DMS53 treated with DMSO at 0.1 percent for 48 hours (cell line): ENCODE results near the gene AGAP2.
"Not testable (repeated sequence)": the region's sequence is repeated elsewhere in the genome, so short reads cannot be mapped to it uniquely, and the experiment has no call there.

Source experiments
- DNase-seq: peaks from one replicate; lab custom pipeline; 2025; ENCODE audit not compliant: unreplicated experiment; lab: John Stamatoyannopoulos, UW

Gene AGAP2

DNA sequence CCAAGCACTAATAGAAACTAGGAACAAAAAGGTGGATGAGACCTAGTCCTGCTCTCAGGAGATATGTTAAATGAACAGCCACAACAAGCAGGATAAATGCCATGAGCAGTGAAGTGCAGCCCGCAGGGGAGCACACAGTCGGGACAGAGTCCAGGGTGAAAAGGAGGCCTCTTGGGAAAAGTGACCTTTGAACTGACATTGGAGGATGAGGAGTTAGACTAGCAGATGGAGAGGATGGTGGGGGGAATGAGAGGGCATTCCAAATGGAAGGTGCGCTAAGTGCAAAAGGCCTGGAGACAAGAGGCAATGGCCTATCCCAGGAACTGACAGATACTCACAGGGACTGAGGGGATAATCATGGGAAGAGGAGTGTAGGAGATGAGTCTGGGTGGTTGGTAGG, 40.1 kb downstream of the AGAP2 start:
- no peak for DNase-seq

DNA sequence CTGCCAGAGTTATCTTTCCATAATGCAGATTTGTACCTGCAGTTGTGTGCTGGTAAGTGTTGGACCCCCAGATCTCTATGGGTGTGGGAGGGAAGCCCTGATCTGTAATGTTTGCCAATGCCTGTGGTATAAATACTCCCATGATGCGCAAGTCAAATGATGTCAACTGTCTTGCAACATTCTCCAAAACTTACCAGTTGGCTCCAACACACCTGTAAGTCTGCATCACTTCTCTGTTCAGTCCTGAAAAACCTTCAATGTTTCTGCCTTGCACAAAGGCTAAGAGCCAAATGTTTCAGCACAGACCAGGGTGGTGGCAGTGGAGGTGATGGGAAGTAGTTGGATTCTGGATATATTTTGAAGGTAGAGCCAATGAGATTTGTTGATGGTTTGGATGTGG, 41.5 kb downstream of the AGAP2 start:
- no peak for DNase-seq

DNA sequence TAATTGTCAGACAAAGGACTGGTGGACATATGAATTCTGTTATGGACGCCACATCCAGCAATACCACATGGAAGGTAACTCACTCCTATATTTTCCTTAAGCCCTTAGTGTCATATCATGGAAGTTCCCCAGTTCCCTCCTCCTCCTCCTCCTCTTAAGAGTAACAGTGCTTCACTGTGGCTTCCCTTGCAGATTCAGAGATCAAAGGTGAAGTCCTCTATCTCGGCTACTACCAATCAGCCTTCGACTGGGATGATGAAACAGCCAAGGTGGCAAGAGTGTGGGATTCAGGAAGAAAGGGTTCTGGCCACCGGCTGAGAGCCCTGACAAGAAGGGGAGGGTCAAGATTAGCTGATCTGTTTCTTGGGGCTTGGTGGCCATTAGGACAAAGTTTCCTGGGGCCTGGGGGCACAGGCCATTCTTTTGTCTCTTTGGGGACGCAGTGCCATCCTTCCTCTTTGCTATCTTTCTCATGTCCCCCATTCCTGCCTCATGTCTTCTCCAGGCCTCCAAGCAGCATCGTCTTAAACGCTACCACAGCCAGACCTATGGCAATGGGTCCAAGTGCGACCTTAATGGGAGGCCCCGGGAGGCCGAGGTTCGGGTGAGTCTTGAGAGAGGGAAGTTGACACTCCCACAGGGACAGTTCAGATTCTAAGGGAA, 42.6 kb downstream of the AGAP2 start:
- no peak for DNase-seq

DNA sequence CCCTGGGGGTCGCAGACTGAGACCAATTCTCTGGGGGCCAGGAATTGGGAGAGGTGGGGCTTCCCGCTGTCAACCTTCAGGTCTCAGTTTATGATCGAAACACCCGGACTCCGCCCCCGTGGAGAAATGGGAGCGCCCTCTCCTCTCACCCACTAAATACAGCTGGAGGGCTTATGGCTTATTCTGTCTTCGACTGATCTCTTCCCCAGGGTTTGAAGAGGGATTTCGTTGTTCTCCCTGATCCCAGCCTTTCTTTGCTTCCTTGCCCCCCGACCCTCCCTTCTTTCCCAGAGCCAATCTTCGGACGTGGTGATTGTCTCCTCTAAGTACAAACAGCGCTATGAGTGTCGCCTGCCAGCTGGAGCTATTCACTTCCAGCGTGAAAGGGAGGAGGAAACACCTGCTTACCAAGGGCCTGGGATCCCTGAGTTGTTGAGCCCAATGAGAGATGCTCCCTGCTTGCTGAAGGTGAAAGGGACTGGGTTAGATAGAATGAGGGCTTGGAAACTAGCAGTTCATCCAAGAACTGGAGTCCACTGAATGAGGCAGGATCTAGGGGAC, 44.0 kb downstream of the AGAP2 start:
- peak; percentile 33 for DNase-seq

DNA sequence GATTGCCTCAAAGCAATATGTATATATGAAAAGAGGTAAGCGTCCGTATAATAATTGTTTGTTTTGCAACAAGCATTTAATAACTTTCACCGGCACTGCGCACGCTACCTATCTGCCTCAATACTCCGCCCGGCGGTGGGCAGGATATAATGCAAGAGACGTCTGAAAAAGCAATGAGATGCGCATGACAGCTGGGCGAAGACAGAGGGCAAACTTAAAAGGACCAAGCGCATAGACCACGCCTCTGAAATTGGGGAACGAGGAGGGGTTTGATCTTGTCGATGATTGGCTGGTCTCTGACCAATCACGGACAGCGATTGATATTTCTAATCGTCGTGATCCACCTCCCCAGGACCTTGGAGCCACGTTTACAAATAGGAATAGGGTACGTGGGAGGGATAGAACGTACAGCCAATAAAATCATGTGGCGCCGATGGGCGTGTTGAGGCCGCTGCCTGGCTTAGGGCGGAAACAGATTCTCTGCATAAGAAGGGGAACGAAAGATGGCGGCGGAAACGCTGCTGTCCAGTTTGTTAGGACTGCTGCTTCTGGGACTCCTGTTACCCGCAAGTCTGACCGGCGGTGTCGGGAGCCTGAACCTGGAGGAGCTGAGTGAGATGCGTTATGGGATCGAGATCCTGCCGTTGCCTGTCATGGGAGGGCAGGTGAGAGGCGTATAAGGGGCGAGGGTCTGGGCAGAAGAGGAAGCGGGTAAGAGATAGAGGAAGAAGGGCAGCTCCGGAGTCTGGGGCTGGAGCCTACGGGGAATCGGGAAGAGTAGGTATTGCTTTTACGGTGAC, 44.7 kb downstream of the AGAP2 start, which contains the start of gene OS9:
Gene OS9 (plus strand): TSS at position 474 of the 800 bp plus-strand sequence. CDS start 30 bp downstream, at position 504.
- peak; percentile 100 for DNase-seq

DNA sequence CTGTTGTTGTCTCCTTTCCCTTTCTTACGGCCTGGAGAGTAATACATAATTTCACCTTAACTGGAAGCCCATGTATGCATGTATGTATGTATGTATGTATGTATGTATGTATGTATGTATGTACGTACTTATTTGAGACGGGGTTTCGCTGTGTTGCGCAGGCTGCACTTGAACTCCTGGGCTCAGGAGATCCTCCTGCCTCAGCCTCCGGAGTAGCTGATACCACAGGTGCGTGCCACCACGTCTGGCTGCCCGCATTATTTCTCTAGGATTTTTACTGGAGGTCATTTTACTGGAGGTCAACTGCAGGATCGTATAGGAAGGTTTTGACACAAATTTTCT, 45.3 kb downstream of the AGAP2 start:
- DNase-seq: no peak

DNA sequence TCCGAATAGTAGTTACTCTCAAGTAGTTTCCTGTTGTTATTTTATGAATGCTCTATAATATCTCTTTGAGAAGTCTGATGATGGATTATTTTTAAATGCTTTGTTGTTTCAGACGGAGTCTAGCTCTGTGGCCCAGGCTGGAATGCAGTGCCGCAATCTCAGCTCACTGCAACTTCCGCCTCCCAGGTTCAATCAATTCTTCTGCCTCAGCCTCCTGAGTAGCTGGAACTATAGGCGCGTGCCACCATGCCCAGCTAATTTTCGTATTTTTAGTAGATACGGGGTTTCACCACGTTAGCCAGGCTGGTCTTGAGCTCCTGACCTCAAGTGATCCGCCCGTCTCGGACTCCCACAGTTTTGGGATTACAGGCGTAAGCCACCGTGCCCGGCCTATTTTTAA, 46.0 kb downstream of the AGAP2 start:
- no peak for DNase-seq

DNA sequence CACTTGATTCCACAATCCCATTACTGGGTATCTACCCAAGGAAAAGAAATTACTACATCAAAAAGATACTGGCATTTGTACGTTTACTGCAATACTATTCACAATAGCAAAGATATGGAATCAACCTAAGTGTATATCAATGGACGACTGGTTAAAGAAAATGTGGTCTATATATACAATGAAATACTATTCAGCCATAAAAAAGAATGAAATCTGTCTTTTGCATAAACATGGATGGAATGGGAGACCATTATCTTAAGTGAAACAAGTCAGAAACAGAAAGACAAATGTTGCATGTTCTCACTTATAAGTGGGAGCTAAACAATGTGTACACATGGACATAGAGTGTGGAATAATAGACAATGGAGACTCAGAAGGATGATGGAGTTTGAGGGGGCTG, 49.6 kb downstream of the AGAP2 start:
- no peak for DNase-seq

DNA sequence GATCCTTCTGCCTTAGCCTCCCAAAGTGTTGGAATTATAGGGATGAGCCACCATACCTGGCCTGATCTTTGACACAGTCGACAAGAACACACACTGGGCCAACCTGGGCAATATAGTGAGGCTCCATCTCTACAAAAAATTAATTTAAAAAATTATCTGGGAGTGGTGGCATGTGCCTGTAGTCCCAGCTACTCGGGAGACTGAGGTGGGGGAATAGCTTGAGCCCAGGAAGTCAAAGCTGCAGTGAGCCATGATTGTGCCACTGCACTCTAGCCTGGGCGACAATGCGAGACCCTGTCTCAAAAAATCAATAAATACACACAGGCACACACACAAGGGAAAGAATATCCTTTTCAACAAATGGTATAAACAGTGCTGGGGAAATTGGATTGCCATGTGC, 50.7 kb downstream of the AGAP2 start:
- no peak for DNase-seq

DNA sequence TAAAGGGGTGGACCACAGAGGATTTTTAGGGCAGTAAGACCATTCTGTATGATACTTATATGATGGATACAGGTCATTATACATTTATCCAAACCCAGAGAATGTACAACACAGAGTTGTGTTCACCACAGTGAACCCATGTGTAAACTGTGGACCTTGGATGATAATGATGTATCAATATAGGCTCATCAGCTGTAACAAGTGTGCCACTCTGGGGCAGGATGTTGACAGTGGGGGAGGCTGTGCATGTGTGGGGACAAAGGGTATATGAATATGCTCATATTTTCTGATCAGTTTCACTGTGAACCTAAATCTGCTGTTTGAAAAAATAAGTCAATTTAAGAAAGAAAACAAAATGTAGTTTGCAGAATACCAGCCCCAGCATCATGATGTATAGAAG, 58.8 kb downstream of the AGAP2 start:
- no peak for DNase-seq

DNA sequence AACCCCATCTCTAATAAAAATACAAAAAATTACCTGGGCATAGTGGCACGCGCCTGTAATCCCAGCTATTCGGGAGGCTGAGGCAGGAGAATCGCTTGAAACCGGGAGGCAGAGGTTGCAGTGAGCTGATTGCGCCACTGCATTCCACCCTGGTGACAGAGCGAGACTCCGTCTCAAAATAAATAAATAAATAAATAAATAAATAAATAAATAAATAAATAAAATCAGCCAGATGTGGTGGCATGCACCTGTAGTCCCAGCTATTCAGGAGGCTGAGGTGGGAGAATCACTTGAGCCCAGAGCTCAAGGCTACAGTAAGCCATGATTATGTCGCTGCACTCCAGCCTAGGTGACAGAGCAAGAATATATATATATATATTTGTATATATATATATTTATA, 60.6 kb downstream of the AGAP2 start:
- DNase-seq: not testable (repeated sequence)

DNA sequence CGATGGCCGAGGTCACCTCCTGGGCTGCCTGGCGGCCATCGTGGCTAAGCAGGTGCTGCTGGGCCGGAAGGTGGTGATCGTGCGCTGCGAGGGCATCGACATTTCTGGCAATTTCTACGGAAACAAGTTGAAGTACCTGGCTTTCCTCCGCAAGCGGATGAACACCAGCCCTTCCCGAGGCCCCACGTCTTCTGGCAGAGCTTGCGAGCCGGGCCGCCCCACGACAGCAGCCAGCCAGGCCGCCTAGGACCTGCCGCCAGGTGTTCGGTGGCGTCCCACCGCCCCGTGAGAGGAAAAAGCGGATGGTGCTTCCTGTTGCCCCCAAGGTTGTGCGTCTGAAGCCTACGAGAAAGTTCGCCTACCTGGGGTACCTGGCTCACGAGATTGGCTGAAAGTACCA, 63.9 kb downstream of the AGAP2 start:
- no peak for DNase-seq
